SU-DHL-6 (cell line): ENCODE data around the gene BCORL1.

ENCODE experiments used
- H2AFZ ChIP-seq: fragments of 200-600 bp; sonication (generic); 2 replicates; pipeline ENCODE4 v1.6.1; 2014; ENCODE audit warnings: low read depth, mild to moderate bottlenecking, moderate library complexity, mixed read lengths, antibody characterized with exemption, low read length; ENCODE audit not compliant: severe bottlenecking
- H3F3A ChIP-seq: fragments of 200-600 bp; shearing (Covaris generic); 2 replicates; pipeline ENCODE4 v1.6.0; 2016; ENCODE audit warnings: antibody characterized with exemption, mild to moderate bottlenecking; ENCODE audit not compliant: insufficient read depth
- H3K27ac ChIP-seq: fragments of 200-600 bp; sonication (generic); 2 replicates; pipeline ENCODE4 v1.5.1; 2016; ENCODE audit warnings: low read depth, mild to moderate bottlenecking, low read length, moderate library complexity, mixed read lengths
- H3K27me3 ChIP-seq: fragments of 200-600 bp; sonication (generic), shearing (Covaris generic); 2 replicates; pipeline ENCODE4 v1.6.0; 2014; ENCODE audit warnings: mild to moderate bottlenecking, low read length
- H3K36me3 ChIP-seq: fragments of 200-600 bp; sonication (generic); 2 replicates; pipeline ENCODE4 v1.6.1; 2014; ENCODE audit warnings: mild to moderate bottlenecking, low read length, mixed read lengths
- H3K4me2 ChIP-seq: fragments of 300-600, 200-600 bp; shearing (Covaris generic), sonication (generic); 2 replicates; pipeline ENCODE4 v1.6.0; 2014; ENCODE audit warnings: low read length, low read depth, mild to moderate bottlenecking; ENCODE audit not compliant: poor library complexity, severe bottlenecking
- H3K4me3 ChIP-seq: fragments of 200-600 bp; sonication (generic); 2 replicates; pipeline ENCODE4 v1.5.1; 2014; ENCODE audit warnings: antibody characterized with exemption, low read length, mild to moderate bottlenecking, mixed read lengths; ENCODE audit not compliant: insufficient read depth, poor library complexity, severe bottlenecking
- H3K79me2 ChIP-seq: fragments of 200-600 bp; sonication (generic); 2 replicates; pipeline ENCODE4 v1.6.1; 2014; ENCODE audit warnings: mild to moderate bottlenecking, low read length, moderate library complexity; ENCODE audit not compliant: insufficient read depth
- H3K9ac ChIP-seq: fragments of 200-600 bp; sonication (generic); 2 replicates; pipeline ENCODE4 v1.7.0; 2014; ENCODE audit warnings: mild to moderate bottlenecking, low read length
- H3K9me2 ChIP-seq: fragments of 200-600 bp; sonication (generic); replicated peaks from 2 replicates; pipeline ENCODE4 v1.6.1; 2014; ENCODE audit warnings: low read length; ENCODE audit not compliant: insufficient read depth
- H3K9me3 ChIP-seq: fragments of 200-600 bp; sonication (generic); 2 replicates; pipeline ENCODE4 v1.6.1; 2014; ENCODE audit warnings: low read length, mixed read lengths; ENCODE audit not compliant: insufficient read depth
- H4K20me1 ChIP-seq: fragments of 200-600 bp; sonication (generic); 2 replicates; pipeline ENCODE4 v1.6.1; 2014; ENCODE audit warnings: low read depth, mild to moderate bottlenecking, antibody characterized with exemption, low read length, moderate library complexity, mixed read lengths
- CTCF ChIP-seq: fragments of 200-600 bp; sonication (generic); IDR thresholded peaks from one replicate; pipeline ENCODE4 v1.5.1; 2017; ENCODE audit warnings: antibody characterized with exemption, mild to moderate bottlenecking, low read length, moderate library complexity; ENCODE audit not compliant: insufficient read depth, poor library complexity, severe bottlenecking
- EZH2phosphoT487 ChIP-seq: fragments of 200-600 bp; sonication (generic), shearing (Covaris generic); conservative IDR thresholded peaks from 2 replicates; pipeline ENCODE4 v1.6.1; 2018; ENCODE audit warnings: mild to moderate bottlenecking, antibody characterized with exemption, low read length, moderate library complexity, mixed read lengths

The BCORL1 gene

GRCh38 chrX:130032552-130032951, 50.1 kb downstream of the BCORL1 start:
- Histone ChIP-seq H2AFZ (no peak overlapping the region), H3K4me3 (no peak overlapping the region), H3K4me2 (no peak overlapping the region), H3K9me2 (no peaks in the 10 kb centered on the region), H3K9me3 (no peaks in the 10 kb centered on the region), H3K79me2 (no peaks in the 10 kb centered on the region), H3K27me3 (no peaks in the 10 kb centered on the region), H3K9ac (no peak overlapping the region), H4K20me1 (no peaks in the 10 kb centered on the region), H3K36me3 (no peaks in the 10 kb centered on the region), H3K27ac (no peak overlapping the region), H3F3A (no peaks in the 10 kb centered on the region)
- TF ChIP-seq EZH2phosphoT487 (no peak), CTCF (no peak)

- TF ChIP-seq EZH2phosphoT487 (no peak), CTCF (no peak)
- Histone ChIP-seq H3K4me3 (no peak overlapping the region), H3K9ac (no peak overlapping the region), H3K9me2 (no peaks in the 10 kb centered on the region), H3F3A (no peaks in the 10 kb centered on the region), H3K4me2 (no peak overlapping the region), H3K9me3 (no peaks in the 10 kb centered on the region), H3K27me3 (no peaks in the 10 kb centered on the region), H4K20me1 (no peaks in the 10 kb centered on the region), H3K27ac (no peak overlapping the region), H3K36me3 (no peaks in the 10 kb centered on the region), H3K79me2 (no peaks in the 10 kb centered on the region), H2AFZ (no peak overlapping the region)
Observed at GRCh38 chrX:130034178-130034577, 51.7 kb downstream of the BCORL1 start.

- H3K4me3 ChIP-seq: no peak overlapping the region
- H3K36me3 ChIP-seq: no peaks in the 10 kb centered on the region
- no peaks in the 10 kb centered on the region for H4K20me1 ChIP-seq
- H3K27ac ChIP-seq: no peak overlapping the region
- no peaks in the 10 kb centered on the region for H3K79me2 ChIP-seq
- no peaks in the 10 kb centered on the region for H3K9me3 ChIP-seq
- TF ChIP-seq CTCF (no peak), EZH2phosphoT487 (no peak)
- no peaks in the 10 kb centered on the region for H3K9me2 ChIP-seq
- H3F3A ChIP-seq: no peaks in the 10 kb centered on the region
- no peak overlapping the region for H2AFZ ChIP-seq
- H3K4me2 ChIP-seq: no peak overlapping the region
- no peak overlapping the region for H3K9ac ChIP-seq
- no peaks in the 10 kb centered on the region for H3K27me3 ChIP-seq
Observed at GRCh38 chrX:130039847-130040246, 57.4 kb downstream of the BCORL1 start.
